Natural killer cell (primary cell): ENCODE results near the gene ZNF44. TPM values are rescaled to one million over a fixed set of nuclear protein-coding genes. Genes with fewer than 3 reads are reported as not detected.

ENCODE experiments used
- ATAC-seq, 3 donors: fragments of 150-1000 bp in 2 of 3; fragments of 200-7000 bp in 1 of 3; cut with Tn5 transposase; 1 replicate in 1 of 3; 2 replicates in 2 of 3; pipeline ENCODE4 v1.10.0; 2021; ENCODE audit warnings: mild to moderate bottlenecking in 2 of 3, moderate library complexity in 2 of 3
- DNase-seq, 2 donors: peaks; one replicate each; pipeline versions ENCODE4 v3.0.0 to v3.0.0-alpha.2; 2013 to 2021; ENCODE audit warnings: mixed read lengths in 1 of 2
- H3K27ac ChIP-seq: one replicate; pipeline ENCODE4 v1.5.1; 2013; ENCODE audit warnings: mild to moderate bottlenecking, low read length
- H3K27me3 ChIP-seq: one replicate; pipeline ENCODE4 v1.6.1; 2013; ENCODE audit warnings: low read length; ENCODE audit not compliant: control insufficient read depth, insufficient read depth
- H3K36me3 ChIP-seq: one replicate; pipeline ENCODE4 v1.6.1; 2013; ENCODE audit warnings: low read length; ENCODE audit not compliant: control insufficient read depth, insufficient read depth
- H3K4me1 ChIP-seq: one replicate; pipeline ENCODE4 v1.6.1; 2013; ENCODE audit warnings: low read length; ENCODE audit not compliant: control insufficient read depth, insufficient read depth
- H3K4me3 ChIP-seq: one replicate; pipeline ENCODE4 v1.5.1; 2013; ENCODE audit warnings: low read length
- H3K9me3 ChIP-seq: one replicate; pipeline ENCODE4 v1.6.1; 2013; ENCODE audit warnings: low read length; ENCODE audit not compliant: control insufficient read depth, insufficient read depth
- H3K27ac Mint-ChIP-seq, 2 donors: one replicate each; pipeline ENCODE4 v1.8.0; 2022; ENCODE audit warnings: mild to moderate bottlenecking in 2 of 2, mixed read lengths in 2 of 2, moderate library complexity in 1 of 2
- H3K27me3 Mint-ChIP-seq, 2 donors: one replicate each; pipeline ENCODE4 v1.8.0; 2022; ENCODE audit warnings: low read depth in 2 of 2, mixed read lengths in 2 of 2
- H3K36me3 Mint-ChIP-seq: one replicate; pipeline ENCODE4 v1.8.0; 2022; ENCODE audit warnings: mixed read lengths
- H3K4me1 Mint-ChIP-seq, 2 donors: one replicate each; pipeline ENCODE4 v1.8.0; 2022; ENCODE audit warnings: mixed read lengths in 2 of 2
- H3K4me3 Mint-ChIP-seq: one replicate; pipeline ENCODE4 v1.8.0; 2022; ENCODE audit warnings: mild to moderate bottlenecking, moderate library complexity, mixed read lengths
- H3K9me3 Mint-ChIP-seq, 2 donors: one replicate each; pipeline ENCODE4 v1.8.0; 2022; ENCODE audit warnings: mixed read lengths in 2 of 2
- CTCF ChIP-seq: fragments of 200-600 bp; IDR thresholded peaks from one replicate; pipeline ENCODE4 v1.8.0; 2022; ENCODE audit warnings: antibody characterized with exemption
- WGBS: methylation state at CpG from one replicate; pipeline ENCODE4 v1.1.7; 2013; ENCODE audit warnings: missing lambda C conversion rate; ENCODE audit not compliant: insufficient coverage; 5-methylcytosine and 5-hydroxymethylcytosine counted together
- intact Hi-C: fragments of 100-400 bp; cut with micrococcal nuclease; formaldehyde crosslinking; loops from one replicate; pipeline ENCODE4 v1.14.2; 2022
- total RNA-seq, 4 donors: library from RNA; stranded (reverse); fragments of 120-200 nt in 1 of 4; gene quantifications; one replicate each; pipeline versions ENCODE4 v1.2.3 to v1.2.4, GENCODE V29; 2013 to 2022

The ZNF44 gene
- total RNA-seq, 3 donors from 2014 or later (not counting 1 experiment from before 2014, with no cell fraction given): 27.3 to 43.1 (median 40.0) TPM

- H3K27me3 Mint-ChIP-seq: no peaks in the 10 kb centered on the region
- TF ChIP-seq CTCF: no peak
- no peaks in the 10 kb centered on the region for H3K9me3 Mint-ChIP-seq
- no peak overlapping the region for H3K4me3 Mint-ChIP-seq
- Histone ChIP-seq H3K4me3 (no peak overlapping the region), H3K36me3 (no peaks in the 10 kb centered on the region), H3K9me3 (no peaks in the 10 kb centered on the region), H3K27ac (peak overlapping the region; percentile 31), H3K27me3 (no peaks in the 10 kb centered on the region), H3K4me1 (peaks cover 23% of the 10 kb centered on the region)
- whole genome bisulfite sequencing: 90% methylated on average over 1 of the region's 1 CpG
- DNase-seq (no peak), ATAC-seq (no peak)
- H3K4me1 Mint-ChIP-seq: peaks cover 39 to 43% of the 10 kb centered on the region in 2 donors
- no peaks in the 10 kb centered on the region for H3K36me3 Mint-ChIP-seq
- intact Hi-C loops: loop anchor here (10.0 kb wide), 1 partner anchor 103 kb away; no protein-coding TSS in a partner anchor
- H3K27ac Mint-ChIP-seq: peak overlapping the region; percentile 81 to 93
Measured at GRCh38 chr19:12287958-12288500, 6.7 kb downstream of the ZNF44 start.

GRCh38 chr19:12284631-12285030 is 10.1 kb downstream of the ZNF44 start:
- H3K27ac Mint-ChIP-seq: no peak overlapping the region
- Histone ChIP-seq H3K4me1 (peaks cover 15% of the 10 kb centered on the region), H3K4me3 (no peak overlapping the region), H3K36me3 (no peaks in the 10 kb centered on the region), H3K27ac (no peak overlapping the region), H3K27me3 (no peaks in the 10 kb centered on the region), H3K9me3 (no peaks in the 10 kb centered on the region)
- intact Hi-C loops: loop anchor here (10.0 kb wide), 1 partner anchor 100 kb away; no protein-coding TSS in a partner anchor
- H3K36me3 Mint-ChIP-seq: no peaks in the 10 kb centered on the region
- DNase-seq: no peak
- H3K27me3 Mint-ChIP-seq: no peaks in the 10 kb centered on the region
- TF ChIP-seq CTCF: no peak
- no peak overlapping the region for H3K4me3 Mint-ChIP-seq
- H3K9me3 Mint-ChIP-seq: no peaks in the 10 kb centered on the region
- no peak for ATAC-seq
- 97% methylated on average over 18 of the region's 18 CpGs for WGBS
- peaks cover 45 to 47% of the 10 kb centered on the region in 2 donors for H3K4me1 Mint-ChIP-seq

GRCh38 chr19:12284226-12284625 is 10.5 kb downstream of the ZNF44 start:
- Histone ChIP-seq H3K4me3 (no peak overlapping the region), H3K36me3 (no peaks in the 10 kb centered on the region), H3K9me3 (no peaks in the 10 kb centered on the region), H3K27ac (no peak overlapping the region), H3K27me3 (no peaks in the 10 kb centered on the region), H3K4me1 (peaks cover 11% of the 10 kb centered on the region)
- Mint-ChIP-seq H3K4me3 (no peak overlapping the region), H3K9me3 (no peaks in the 10 kb centered on the region), H3K36me3 (no peaks in the 10 kb centered on the region), H3K27me3 (no peaks in the 10 kb centered on the region), H3K27ac (no peak overlapping the region), H3K4me1 (peaks cover 45 to 47% of the 10 kb centered on the region in 2 donors)
- intact Hi-C loops: loop anchor here (10.0 kb wide), 1 partner anchor 99 kb away; no protein-coding TSS in a partner anchor
- no peak for DNase-seq
- TF ChIP-seq CTCF: no peak
- WGBS: 99% methylated on average over 14 of the region's 14 CpGs
- no peak for ATAC-seq

GRCh38 chr19:12278713-12279112 is 16.0 kb downstream of the ZNF44 start:
- H3K4me1 Mint-ChIP-seq: peaks cover 57 to 60% of the 10 kb centered on the region in 2 donors
- H3K9me3 ChIP-seq: peaks cover 36% of the 10 kb centered on the region

More at GRCh38 chr19:12278713-12279112, 16.0 kb downstream of the ZNF44 start:
- Histone ChIP-seq H3K27ac (no peak overlapping the region), H3K4me3 (no peak overlapping the region), H3K36me3 (peaks cover 23% of the 10 kb centered on the region), H3K4me1 (peaks cover 4% of the 10 kb centered on the region), H3K27me3 (no peaks in the 10 kb centered on the region)
- intact Hi-C loops: no loop called here
- Mint-ChIP-seq H3K27me3 (no peaks in the 10 kb centered on the region), H3K4me3 (no peak overlapping the region), H3K36me3 (peaks cover 24% of the 10 kb centered on the region), H3K9me3 (peaks cover 3% of the 10 kb centered on the region in 2 donors), H3K27ac (peak overlapping the region; percentile 47 to 80)
- 46% methylated on average over 2 of the region's 2 CpGs for WGBS
- no peak for ATAC-seq
- TF ChIP-seq CTCF: no peak
- DNase-seq: no peak
